ENCODE results near the gene NRIP3. TPM values are rescaled to one million over a fixed set of nuclear protein-coding genes. Genes with fewer than 3 reads are reported as not detected.

Gene NRIP3
- total and polyA plus RNA-seq, 2 donors (not counting 3 experiments of a cell fraction or from before 2014, with no cell fraction given) = 3.7 to 9.9 TPM

DNA sequence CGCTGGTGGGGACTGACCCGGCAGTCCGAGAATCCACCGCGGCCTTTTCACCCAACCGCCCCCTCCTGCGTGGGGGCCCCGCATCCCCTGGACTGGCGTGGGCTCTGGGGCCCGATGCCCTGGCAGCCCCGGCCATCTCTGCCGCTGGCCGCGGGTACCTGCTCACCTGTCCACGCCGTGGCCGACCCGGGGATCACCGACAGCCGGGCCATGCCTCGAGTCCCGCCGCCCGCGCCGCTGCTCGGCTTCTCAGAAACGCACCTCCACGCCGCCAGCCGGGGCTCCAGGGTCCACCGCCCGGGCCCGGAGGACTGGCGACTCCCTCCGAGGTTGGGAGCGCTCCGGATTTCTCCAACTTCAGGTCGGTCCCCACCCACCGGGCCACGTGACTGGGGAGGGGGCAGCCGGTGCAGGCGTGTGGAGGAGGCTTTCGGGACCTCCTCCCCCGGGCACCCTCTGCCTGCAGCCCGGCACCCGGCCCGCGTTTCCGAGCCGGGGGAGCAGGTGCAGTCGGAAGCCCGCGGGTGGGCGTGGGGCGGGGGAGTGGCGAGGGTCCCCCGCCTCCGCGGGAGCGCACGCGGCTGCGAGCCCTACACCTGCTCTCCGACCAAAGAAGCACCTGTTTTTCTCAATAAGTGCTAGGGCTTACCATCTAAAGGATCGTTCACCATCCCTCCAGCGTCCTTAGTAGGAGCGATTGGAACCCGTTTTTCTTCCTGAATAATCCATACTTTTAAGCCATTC, 554 bp upstream of the NRIP3 start:
- DNase-seq (ENCODE audit: low read depth, low spot score) (no peak), FAIRE-seq (no peak)
- H2AFZ ChIP-seq (ENCODE audit: low read depth, low read length) = peak overlapping the region; percentile 89
- ChIA-PET CTCF (interaction anchor here (2.5 to 3.2 kb wide), 2 partner anchors 11 kb away, joined by 17 read pairs; no protein-coding TSS in a partner anchor), POLR2A (interaction anchor here (0.7 kb wide), 1 partner anchor 15 kb away, joined by 3 read pairs; no protein-coding TSS in a partner anchor)
- H3K27me3 ChIP-seq (ENCODE audit: control insufficient read depth in 2 of 2, insufficient read depth in 2 of 2, low read length in 2 of 2) = peaks cover 23 to 28% of the 10 kb centered on the region in 2 experiments
- TF ChIP-seq POLR2A (IDR thresholded peaks at IDR 0.05; ENCODE audit: low read depth, low read length) = no peak
- peak; percentile 74 for TF ChIP-seq EZH2 (IDR thresholded peaks at IDR 0.05; ENCODE audit: borderline replicate concordance, low read depth, low read length, severe bottlenecking)
- H3K36me3 ChIP-seq (ENCODE audit: control insufficient read depth in 2 of 2, extremely low read depth in 1 of 2, insufficient read depth in 2 of 2, low read length in 2 of 2) = no peaks in the 10 kb centered on the region
- H3K4me3 ChIP-seq (replicated peaks in 1 of 3; ENCODE audit: insufficient read depth in 1 of 3, low read depth in 1 of 3, low read length in 3 of 3) = peak overlapping the region in 2 of 3 experiments; percentile 33 to 57
- H3K9ac ChIP-seq (replicated peaks; ENCODE audit: extremely low read depth, insufficient read depth, low read length) = no peak overlapping the region
- H3K4me2 ChIP-seq (ENCODE audit: insufficient read depth, low read length) = peak overlapping the region; percentile 76
- no peaks in the 10 kb centered on the region for H3K9me3 ChIP-seq (replicated peaks; ENCODE audit: control insufficient read depth, insufficient read depth, low read length)
- H3K79me2 ChIP-seq (ENCODE audit: control insufficient read depth, insufficient read depth, low read length) = peaks cover 4% of the 10 kb centered on the region
- peaks cover 26% of the 10 kb centered on the region for H3K4me1 ChIP-seq (ENCODE audit: control insufficient read depth, extremely low read depth, insufficient read depth, low read length)
- intact Hi-C loops (cut with micrococcal nuclease) = loop anchor here (5.0 kb wide), 2 partner anchors 92 to 133 kb away; partner anchors contain the start of gene AKIP1
- H3K9me1 ChIP-seq (replicated peaks; ENCODE audit: control insufficient read depth, extremely low read depth, insufficient read depth, low read length) = no peaks in the 10 kb centered on the region
- H4K20me1 ChIP-seq (replicated peaks; ENCODE audit: control insufficient read depth, extremely low read depth, insufficient read depth, low read length) = no peaks in the 10 kb centered on the region
- dilution Hi-C loops (cut with MboI; ENCODE audit: extremely low pct_ligation_motif_present, low sequenced_read_pairs) = no loop called here
- no TSS peak for BruUV-seq (replicated peaks)
- no peak overlapping the region for H3K27ac ChIP-seq (ENCODE audit: insufficient read depth, low read depth, low read length)

DNA sequence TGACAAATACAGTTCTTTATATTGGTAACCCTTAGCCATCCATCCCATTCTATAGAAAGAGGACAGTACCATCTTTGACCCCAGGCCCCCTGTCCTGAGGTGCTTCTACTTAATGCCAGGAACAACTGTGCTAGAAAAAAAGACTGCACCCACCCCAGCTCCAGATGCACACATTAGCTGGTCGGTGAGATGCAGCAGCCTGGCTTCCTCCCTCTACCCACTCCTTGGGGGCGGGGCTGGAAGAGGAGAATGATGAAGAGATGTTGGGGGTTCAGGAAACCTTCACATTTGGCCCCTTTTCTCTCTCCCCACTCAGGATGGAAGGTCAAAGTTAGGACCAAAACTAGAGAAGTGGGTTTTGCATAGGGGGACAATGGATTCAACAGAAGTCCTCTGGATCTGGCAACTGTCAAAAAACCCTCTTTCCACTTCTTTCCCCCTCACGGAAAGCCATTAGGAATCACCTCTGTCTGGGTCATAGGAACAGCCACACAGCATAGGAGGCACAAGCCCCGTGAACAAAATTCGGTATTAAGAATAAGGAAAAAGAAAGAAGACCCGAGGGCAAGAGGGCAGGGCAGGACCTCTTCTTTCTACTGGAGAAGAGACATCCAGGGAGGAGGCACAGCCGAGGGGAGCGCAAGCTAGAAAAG, 755 bp downstream of the NRIP3 start:
- H2AFZ ChIP-seq (ENCODE audit: low read depth, low read length) = peak overlapping the region; percentile 89
- H3K9ac ChIP-seq (replicated peaks; ENCODE audit: extremely low read depth, insufficient read depth, low read length) = peak overlapping the region; percentile 67
- H4K20me1 ChIP-seq (replicated peaks; ENCODE audit: control insufficient read depth, extremely low read depth, insufficient read depth, low read length) = no peaks in the 10 kb centered on the region
- TSS peak; percentile 50 for BruUV-seq (replicated peaks)
- H3K4me3 ChIP-seq (replicated peaks in 1 of 3; ENCODE audit: insufficient read depth in 1 of 3, low read depth in 1 of 3, low read length in 3 of 3) = peak overlapping the region; percentile 18 to 57 (median 33)
- H3K36me3 ChIP-seq (ENCODE audit: control insufficient read depth in 2 of 2, extremely low read depth in 1 of 2, insufficient read depth in 2 of 2, low read length in 2 of 2) = no peaks in the 10 kb centered on the region
- H3K9me1 ChIP-seq (replicated peaks; ENCODE audit: control insufficient read depth, extremely low read depth, insufficient read depth, low read length) = no peaks in the 10 kb centered on the region
- no peak for TF ChIP-seq FOS (IDR thresholded peaks at IDR 0.05; ENCODE audit: borderline replicate concordance, insufficient read depth, low read length)
- TF ChIP-seq, protein P1, sequence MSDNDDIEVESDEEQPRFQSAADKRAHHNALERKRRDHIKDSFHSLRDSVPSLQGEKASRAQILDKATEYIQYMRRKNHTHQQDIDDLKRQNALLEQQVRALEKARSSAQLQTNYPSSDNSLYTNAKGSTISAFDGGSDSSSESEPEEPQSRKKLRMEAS (IDR thresholded peaks at IDR 0.05; ENCODE audit: insufficient read depth, insufficient read length) = no peak
- TF ChIP-seq POLR2AphosphoS5 (IDR thresholded peaks at IDR 0.05; ENCODE audit: insufficient read depth, low read depth, low read length) = no peak
- no peak for TF ChIP-seq POLR2A (IDR thresholded peaks at IDR 0.05; ENCODE audit: low read depth, low read length)
- TF ChIP-seq JUN (IDR thresholded peaks at IDR 0.05; ENCODE audit: borderline replicate concordance, insufficient read depth, insufficient read length, low read depth) = no peak
- TF ChIP-seq MYC (IDR thresholded peaks at IDR 0.05; ENCODE audit: low read depth, low read length) = no peak
- TF ChIP-seq GATA2 (IDR thresholded peaks at IDR 0.05; ENCODE audit: insufficient read depth, insufficient read length, low read depth, low read length) = no peak
- TF ChIP-seq, protein P2, sequence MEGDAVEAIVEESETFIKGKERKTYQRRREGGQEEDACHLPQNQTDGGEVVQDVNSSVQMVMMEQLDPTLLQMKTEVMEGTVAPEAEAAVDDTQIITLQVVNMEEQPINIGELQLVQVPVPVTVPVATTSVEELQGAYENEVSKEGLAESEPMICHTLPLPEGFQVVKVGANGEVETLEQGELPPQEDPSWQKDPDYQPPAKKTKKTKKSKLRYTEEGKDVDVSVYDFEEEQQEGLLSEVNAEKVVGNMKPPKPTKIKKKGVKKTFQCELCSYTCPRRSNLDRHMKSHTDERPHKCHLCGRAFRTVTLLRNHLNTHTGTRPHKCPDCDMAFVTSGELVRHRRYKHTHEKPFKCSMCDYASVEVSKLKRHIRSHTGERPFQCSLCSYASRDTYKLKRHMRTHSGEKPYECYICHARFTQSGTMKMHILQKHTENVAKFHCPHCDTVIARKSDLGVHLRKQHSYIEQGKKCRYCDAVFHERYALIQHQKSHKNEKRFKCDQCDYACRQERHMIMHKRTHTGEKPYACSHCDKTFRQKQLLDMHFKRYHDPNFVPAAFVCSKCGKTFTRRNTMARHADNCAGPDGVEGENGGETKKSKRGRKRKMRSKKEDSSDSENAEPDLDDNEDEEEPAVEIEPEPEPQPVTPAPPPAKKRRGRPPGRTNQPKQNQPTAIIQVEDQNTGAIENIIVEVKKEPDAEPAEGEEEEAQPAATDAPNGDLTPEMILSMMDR (IDR thresholded peaks at IDR 0.05; ENCODE audit: extremely low read depth in 1 of 2, insufficient read depth in 1 of 2, low read depth in 1 of 2, low read length in 2 of 2) = no peak
- no peak for TF ChIP-seq EZH2 (IDR thresholded peaks at IDR 0.05; ENCODE audit: borderline replicate concordance, low read depth, low read length, severe bottlenecking)
- peaks cover 23 to 28% of the 10 kb centered on the region in 2 experiments for H3K27me3 ChIP-seq (ENCODE audit: control insufficient read depth in 2 of 2, insufficient read depth in 2 of 2, low read length in 2 of 2)
- dilution Hi-C loops (cut with MboI; ENCODE audit: extremely low pct_ligation_motif_present, low sequenced_read_pairs) (no loop called here), intact Hi-C loops (cut with micrococcal nuclease) (loop anchor here (5.0 kb wide), 2 partner anchors 91 to 134 kb away; partner anchors contain the start of gene AKIP1)
- H3K79me2 ChIP-seq (ENCODE audit: control insufficient read depth, insufficient read depth, low read length) = peaks cover 4% of the 10 kb centered on the region
- peaks cover 26% of the 10 kb centered on the region for H3K4me1 ChIP-seq (ENCODE audit: control insufficient read depth, extremely low read depth, insufficient read depth, low read length)
- no peaks in the 10 kb centered on the region for H3K9me3 ChIP-seq (replicated peaks; ENCODE audit: control insufficient read depth, insufficient read depth, low read length)
- no peak for DNase-seq (ENCODE audit: low read depth, low spot score)
- FAIRE-seq = peak; percentile 62
- peak overlapping the region; percentile 17 for H3K27ac ChIP-seq (ENCODE audit: insufficient read depth, low read depth, low read length)
- POLR2A ChIA-PET = interaction anchor here (0.6 kb wide), 1 partner anchor 143 kb away, joined by 3 read pairs; no protein-coding TSS in a partner anchor
- H3K4me2 ChIP-seq (ENCODE audit: insufficient read depth, low read length) = peak overlapping the region; percentile 76
- CTCF ChIA-PET = interaction anchor here (1.1 to 2.5 kb wide), 4 partner anchors 12 to 135 kb away, joined by 4 to 17 read pairs (median 6); partner anchors contain the start of gene TMEM9B

Measured in endothelial cell of umbilical vein (primary cell).